ENCODE measurements around the gene GRIK4. TPM values are rescaled to one million over a fixed set of nuclear protein-coding genes. Genes with fewer than 3 reads are reported as not detected.

Gene GRIK4
- total and polyA plus RNA-seq, 2 of the 4 experiments (the other 2 are of a cell fraction) = 0.18 to 0.38 TPM

GRCh38 chr11:120751550-120751949 is 240.0 kb downstream of the GRIK4 start:
- Histone ChIP-seq H2AK5ac (ENCODE audit: low read depth, low read length) (no peak overlapping the region), H3K79me1 (ENCODE audit: low read depth in 1 of 2, low read length in 2 of 2) (no peaks in the 10 kb centered on the region), H3K4me3 (ENCODE audit: insufficient read depth, low read depth, low read length) (no peak overlapping the region), H3K4me2 (ENCODE audit: low read depth, low read length) (no peak overlapping the region), H3K9me3 (ENCODE audit: control insufficient read depth, insufficient read depth, low read length) (no peaks in the 10 kb centered on the region), H3K27me3 (ENCODE audit: control insufficient read depth, insufficient read depth, low read length) (peaks cover 16% of the 10 kb centered on the region), H2AK9ac (replicated peaks; ENCODE audit: low read depth, low read length, poor library complexity) (peak overlapping the region; percentile 25), H4K8ac (ENCODE audit: low read depth in 2 of 2, low read length in 2 of 2) (no peak overlapping the region), H3K23ac (ENCODE audit: low read depth, low read length) (no peak overlapping the region), H3K9me1 (ENCODE audit: insufficient read depth, low read length) (no peaks in the 10 kb centered on the region), H2BK120ac (ENCODE audit: low read depth, low read length) (no peak overlapping the region), H3K56ac (ENCODE audit: extremely low read depth, insufficient read depth, low read length) (no peak overlapping the region), H2BK5ac (ENCODE audit: low read depth, low read length, poor library complexity, severe bottlenecking) (no peak overlapping the region), H3K9ac (ENCODE audit: low read depth, low read length) (no peak overlapping the region), H3K18ac (ENCODE audit: low read depth, low read length) (no peak overlapping the region), H3K4me1 (ENCODE audit: control insufficient read depth, insufficient read depth, low read length) (no peaks in the 10 kb centered on the region), H3K4ac (ENCODE audit: low read depth, low read length) (no peak overlapping the region), H4K5ac (ENCODE audit: low read depth, low read length) (no peak overlapping the region), H3K27ac (ENCODE audit: insufficient read depth, low read length) (no peak overlapping the region), H3K36me3 (ENCODE audit: control insufficient read depth, insufficient read depth, low read length) (no peaks in the 10 kb centered on the region), H2AFZ (replicated peaks; ENCODE audit: low read length, poor library complexity) (no peak overlapping the region), H2BK15ac (ENCODE audit: low read depth, low read length) (no peak overlapping the region), H4K20me1 (ENCODE audit: insufficient read depth, low read length) (no peaks in the 10 kb centered on the region), H3K14ac (replicated peaks; ENCODE audit: low read depth, low read length) (no peak overlapping the region), H4K91ac (ENCODE audit: insufficient read depth, low read depth, low read length) (no peak overlapping the region), H2BK20ac (ENCODE audit: low read depth, low read length) (no peak overlapping the region)
- TF ChIP-seq CEBPB (IDR thresholded peaks at IDR 0.05; ENCODE audit: low read depth, low read length) = no peak
- no peak for TF ChIP-seq BHLHE40 (IDR thresholded peaks at IDR 0.05; ENCODE audit: low read depth, low read length)
- TF ChIP-seq MXI1 (IDR thresholded peaks at IDR 0.05; ENCODE audit: borderline replicate concordance, low read depth, low read length) = no peak
- no peak for TF ChIP-seq RAD21 (IDR thresholded peaks at IDR 0.05; ENCODE audit: low read length)
- no peak for TF ChIP-seq RCOR1 (IDR thresholded peaks at IDR 0.05; ENCODE audit: insufficient replicate concordance, low read length)
- no peak for TF ChIP-seq NFE2L2 (IDR thresholded peaks at IDR 0.05; ENCODE audit: low read depth, low read length)
- no peak for TF ChIP-seq MAZ (IDR thresholded peaks at IDR 0.05; ENCODE audit: borderline replicate concordance, low read depth, low read length)
- no peak for TF ChIP-seq RFX5 (IDR thresholded peaks at IDR 0.05; ENCODE audit: low read depth, low read length)
- no peak for TF ChIP-seq SMC3 (IDR thresholded peaks at IDR 0.05; ENCODE audit: low read depth, low read length)
- TF ChIP-seq, protein P1, sequence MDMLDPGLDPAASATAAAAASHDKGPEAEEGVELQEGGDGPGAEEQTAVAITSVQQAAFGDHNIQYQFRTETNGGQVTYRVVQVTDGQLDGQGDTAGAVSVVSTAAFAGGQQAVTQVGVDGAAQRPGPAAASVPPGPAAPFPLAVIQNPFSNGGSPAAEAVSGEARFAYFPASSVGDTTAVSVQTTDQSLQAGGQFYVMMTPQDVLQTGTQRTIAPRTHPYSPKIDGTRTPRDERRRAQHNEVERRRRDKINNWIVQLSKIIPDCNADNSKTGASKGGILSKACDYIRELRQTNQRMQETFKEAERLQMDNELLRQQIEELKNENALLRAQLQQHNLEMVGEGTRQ (IDR thresholded peaks at IDR 0.05; ENCODE audit: low read depth, low read length) = no peak
- TF ChIP-seq FOS (IDR thresholded peaks at IDR 0.05; ENCODE audit: low read depth, low read length) = no peak
- TF ChIP-seq CHD1 (IDR thresholded peaks at IDR 0.05; ENCODE audit: low read depth, low read length) = no peak
- TF ChIP-seq MAFK (IDR thresholded peaks at IDR 0.05; ENCODE audit: low read depth, low read length) = no peak
- TF ChIP-seq, protein P2, sequence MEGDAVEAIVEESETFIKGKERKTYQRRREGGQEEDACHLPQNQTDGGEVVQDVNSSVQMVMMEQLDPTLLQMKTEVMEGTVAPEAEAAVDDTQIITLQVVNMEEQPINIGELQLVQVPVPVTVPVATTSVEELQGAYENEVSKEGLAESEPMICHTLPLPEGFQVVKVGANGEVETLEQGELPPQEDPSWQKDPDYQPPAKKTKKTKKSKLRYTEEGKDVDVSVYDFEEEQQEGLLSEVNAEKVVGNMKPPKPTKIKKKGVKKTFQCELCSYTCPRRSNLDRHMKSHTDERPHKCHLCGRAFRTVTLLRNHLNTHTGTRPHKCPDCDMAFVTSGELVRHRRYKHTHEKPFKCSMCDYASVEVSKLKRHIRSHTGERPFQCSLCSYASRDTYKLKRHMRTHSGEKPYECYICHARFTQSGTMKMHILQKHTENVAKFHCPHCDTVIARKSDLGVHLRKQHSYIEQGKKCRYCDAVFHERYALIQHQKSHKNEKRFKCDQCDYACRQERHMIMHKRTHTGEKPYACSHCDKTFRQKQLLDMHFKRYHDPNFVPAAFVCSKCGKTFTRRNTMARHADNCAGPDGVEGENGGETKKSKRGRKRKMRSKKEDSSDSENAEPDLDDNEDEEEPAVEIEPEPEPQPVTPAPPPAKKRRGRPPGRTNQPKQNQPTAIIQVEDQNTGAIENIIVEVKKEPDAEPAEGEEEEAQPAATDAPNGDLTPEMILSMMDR (conservative IDR thresholded peaks at IDR 0.05; ENCODE audit: low read depth, low read length) = no peak
- TF ChIP-seq ELK1 (IDR thresholded peaks at IDR 0.05; ENCODE audit: borderline replicate concordance, low read depth, low read length) = no peak
- intact Hi-C loops (cut with micrococcal nuclease) (no loop called here), dilution Hi-C loops (cut with HindIII; ENCODE audit: low sequenced_read_pairs, unreplicated experiment) (no loop called here), in situ Hi-C loops (cut with MboI; ENCODE audit: low sequenced_read_pairs) (no loop called here)
- CTCF ChIA-PET = no interaction called here
- DNase-seq (no peak), ATAC-seq (ENCODE audit: low read depth) (no peak)
- POLR2A ChIA-PET (ENCODE audit: unreplicated experiment) = no interaction called here
- no TSS peak for BruUV-seq (replicated peaks)
- WGBS, 2 experiments (ENCODE audit: extremely low coverage in 2 of 2, insufficient read length in 1 of 2) = no CpG with 5 or more reads among the region's 9 CpGs
